22Rv1 (cell line): Measurements from ENCODE around the gene ADAR.

Source experiments
- ZFX ChIP-seq: fragments of 450-650 bp; IDR thresholded peaks from 2 replicates; pipeline ENCODE4 v1.6.1; 2017; ENCODE audit warnings: antibody characterized with exemption, borderline replicate concordance
- TF ChIP-seq, protein P1 (sequence below): fragments of 450-650 bp; IDR thresholded peaks from 2 replicates; pipeline ENCODE4 v1.5.1; 2017; ENCODE audit warnings: mild to moderate bottlenecking

GRCh38 chr1:154583773-154584172 is 24.2 kb downstream of the ADAR start:
- TF ChIP-seq, protein P1, sequence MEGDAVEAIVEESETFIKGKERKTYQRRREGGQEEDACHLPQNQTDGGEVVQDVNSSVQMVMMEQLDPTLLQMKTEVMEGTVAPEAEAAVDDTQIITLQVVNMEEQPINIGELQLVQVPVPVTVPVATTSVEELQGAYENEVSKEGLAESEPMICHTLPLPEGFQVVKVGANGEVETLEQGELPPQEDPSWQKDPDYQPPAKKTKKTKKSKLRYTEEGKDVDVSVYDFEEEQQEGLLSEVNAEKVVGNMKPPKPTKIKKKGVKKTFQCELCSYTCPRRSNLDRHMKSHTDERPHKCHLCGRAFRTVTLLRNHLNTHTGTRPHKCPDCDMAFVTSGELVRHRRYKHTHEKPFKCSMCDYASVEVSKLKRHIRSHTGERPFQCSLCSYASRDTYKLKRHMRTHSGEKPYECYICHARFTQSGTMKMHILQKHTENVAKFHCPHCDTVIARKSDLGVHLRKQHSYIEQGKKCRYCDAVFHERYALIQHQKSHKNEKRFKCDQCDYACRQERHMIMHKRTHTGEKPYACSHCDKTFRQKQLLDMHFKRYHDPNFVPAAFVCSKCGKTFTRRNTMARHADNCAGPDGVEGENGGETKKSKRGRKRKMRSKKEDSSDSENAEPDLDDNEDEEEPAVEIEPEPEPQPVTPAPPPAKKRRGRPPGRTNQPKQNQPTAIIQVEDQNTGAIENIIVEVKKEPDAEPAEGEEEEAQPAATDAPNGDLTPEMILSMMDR = no peak
- TF ChIP-seq ZFX = no peak
